ENCODE data around the gene ASB16. TPM values are rescaled to one million over a fixed set of nuclear protein-coding genes. Genes with fewer than 3 reads are reported as not detected.

ASB16 gene
- total RNA-seq, 1 donor: not detected

- H3K4me3 ChIP-seq (ENCODE audit: low read length): no peak overlapping the region
- no peaks in the 10 kb centered on the region for H3K27me3 ChIP-seq (ENCODE audit: insufficient read depth, low read length)
- H3K9me3 ChIP-seq (ENCODE audit: low read depth, low read length): no peaks in the 10 kb centered on the region
- peaks cover 25% of the 10 kb centered on the region for H3K4me1 ChIP-seq (ENCODE audit: insufficient read depth, low read length)
Observed at GRCh38 chr17:44191941-44192496, 21.5 kb downstream of the ASB16 start.

- Histone ChIP-seq H3K9me3 (ENCODE audit: low read depth, low read length) (no peaks in the 10 kb centered on the region), H3K4me3 (ENCODE audit: low read length) (no peak overlapping the region), H3K4me1 (ENCODE audit: insufficient read depth, low read length) (peaks cover 28% of the 10 kb centered on the region), H3K27me3 (ENCODE audit: insufficient read depth, low read length) (no peaks in the 10 kb centered on the region)
Observed at GRCh38 chr17:44192750-44193149, 22.2 kb downstream of the ASB16 start.

- no peaks in the 10 kb centered on the region for H3K27me3 ChIP-seq (ENCODE audit: insufficient read depth, low read length)
- no peak overlapping the region for H3K4me3 ChIP-seq (ENCODE audit: low read length)
- H3K4me1 ChIP-seq (ENCODE audit: insufficient read depth, low read length): peaks cover 28% of the 10 kb centered on the region
- H3K9me3 ChIP-seq (ENCODE audit: low read depth, low read length): no peaks in the 10 kb centered on the region
Observed at GRCh38 chr17:44193326-44194084, 23.0 kb downstream of the ASB16 start.

GRCh38 chr17:44197107-44197506 lies 26.6 kb downstream of the ASB16 start:
- Histone ChIP-seq H3K4me3 (ENCODE audit: low read length) (no peak overlapping the region), H3K9me3 (ENCODE audit: low read depth, low read length) (no peaks in the 10 kb centered on the region), H3K4me1 (ENCODE audit: insufficient read depth, low read length) (peaks cover 33% of the 10 kb centered on the region), H3K27me3 (ENCODE audit: insufficient read depth, low read length) (no peaks in the 10 kb centered on the region)

- Histone ChIP-seq H3K4me1 (ENCODE audit: insufficient read depth, low read length) (peaks cover 34% of the 10 kb centered on the region), H3K9me3 (ENCODE audit: low read depth, low read length) (no peaks in the 10 kb centered on the region), H3K27me3 (ENCODE audit: insufficient read depth, low read length) (no peaks in the 10 kb centered on the region), H3K4me3 (ENCODE audit: low read length) (peak overlapping the region; percentile 80)
Observed at GRCh38 chr17:44197980-44198720, 27.6 kb downstream of the ASB16 start.

- H3K9me3 ChIP-seq (ENCODE audit: low read depth, low read length): no peaks in the 10 kb centered on the region
- H3K4me3 ChIP-seq (ENCODE audit: low read length): peak overlapping the region; percentile 80
- H3K27me3 ChIP-seq (ENCODE audit: insufficient read depth, low read length): no peaks in the 10 kb centered on the region
- peaks cover 42% of the 10 kb centered on the region for H3K4me1 ChIP-seq (ENCODE audit: insufficient read depth, low read length)
Observed at GRCh38 chr17:44198721-44199552, 28.4 kb downstream of the ASB16 start.

- H3K4me1 ChIP-seq (ENCODE audit: insufficient read depth, low read length): peaks cover 51% of the 10 kb centered on the region
- peak within 1 kb of the TSS; percentile 80 for H3K4me3 ChIP-seq (ENCODE audit: low read length)
- no peaks in the 10 kb centered on the region for H3K27me3 ChIP-seq (ENCODE audit: insufficient read depth, low read length)
- H3K9me3 ChIP-seq (ENCODE audit: low read depth, low read length): no peaks in the 10 kb centered on the region
Observed at GRCh38 chr17:44199553-44200477, 29.3 kb downstream of the ASB16 start, which contains the start of gene ATXN7L3. Gene ATXN7L3 (minus strand): TSS chr17:44199884. CDS start chr17:44198070, 1,814 bp downstream.

- H3K9me3 ChIP-seq (ENCODE audit: low read depth, low read length): no peaks in the 10 kb centered on the region
- peak overlapping the region; percentile 63 for H3K4me3 ChIP-seq (ENCODE audit: low read length)
- no peaks in the 10 kb centered on the region for H3K27me3 ChIP-seq (ENCODE audit: insufficient read depth, low read length)
- H3K4me1 ChIP-seq (ENCODE audit: insufficient read depth, low read length): peaks cover 54% of the 10 kb centered on the region
Observed at GRCh38 chr17:44200478-44201155, 30.1 kb downstream of the ASB16 start.

GRCh38 chr17:44202756-44203155 lies 32.3 kb downstream of the ASB16 start:
- H3K4me1 ChIP-seq (ENCODE audit: insufficient read depth, low read length): peaks cover 46% of the 10 kb centered on the region

GRCh38 chr17:44203731-44204440 lies 33.4 kb downstream of the ASB16 start:
- no peaks in the 10 kb centered on the region for H3K9me3 ChIP-seq (ENCODE audit: low read depth, low read length)
- H3K27me3 ChIP-seq (ENCODE audit: insufficient read depth, low read length): no peaks in the 10 kb centered on the region
- no peak overlapping the region for H3K4me3 ChIP-seq (ENCODE audit: low read length)
- H3K4me1 ChIP-seq (ENCODE audit: insufficient read depth, low read length): peaks cover 45% of the 10 kb centered on the region

More at GRCh38 chr17:44202756-44203155, 32.3 kb downstream of the ASB16 start:
- Histone ChIP-seq H3K9me3 (ENCODE audit: low read depth, low read length) (no peaks in the 10 kb centered on the region), H3K4me3 (ENCODE audit: low read length) (no peak overlapping the region), H3K27me3 (ENCODE audit: insufficient read depth, low read length) (no peaks in the 10 kb centered on the region)

- Histone ChIP-seq H3K9me3 (ENCODE audit: low read depth, low read length) (no peaks in the 10 kb centered on the region), H3K4me1 (ENCODE audit: insufficient read depth, low read length) (peaks cover 51% of the 10 kb centered on the region), H3K27me3 (ENCODE audit: insufficient read depth, low read length) (no peaks in the 10 kb centered on the region), H3K4me3 (ENCODE audit: low read length) (no peak overlapping the region)
Observed at GRCh38 chr17:44204441-44204882, 34.0 kb downstream of the ASB16 start.

GRCh38 chr17:44205962-44206824 lies 35.7 kb downstream of the ASB16 start:
- no peaks in the 10 kb centered on the region for H3K27me3 ChIP-seq (ENCODE audit: insufficient read depth, low read length)
- H3K4me3 ChIP-seq (ENCODE audit: low read length): no peak overlapping the region
- H3K4me1 ChIP-seq (ENCODE audit: insufficient read depth, low read length): peaks cover 60% of the 10 kb centered on the region

More at GRCh38 chr17:44205962-44206824, 35.7 kb downstream of the ASB16 start:
- H3K9me3 ChIP-seq (ENCODE audit: low read depth, low read length): no peaks in the 10 kb centered on the region
